HG03280 (cell line): ENCODE results near the gene FBLIM1.

ENCODE experiments used
- ATAC-seq: cut with Tn5 transposase; IDR thresholded peaks from one replicate; pipeline ENCODE4 v1.9.1; 2021; ENCODE audit warnings: mild to moderate bottlenecking, moderate library complexity; ENCODE audit not compliant: unreplicated experiment

Gene FBLIM1, protein sequence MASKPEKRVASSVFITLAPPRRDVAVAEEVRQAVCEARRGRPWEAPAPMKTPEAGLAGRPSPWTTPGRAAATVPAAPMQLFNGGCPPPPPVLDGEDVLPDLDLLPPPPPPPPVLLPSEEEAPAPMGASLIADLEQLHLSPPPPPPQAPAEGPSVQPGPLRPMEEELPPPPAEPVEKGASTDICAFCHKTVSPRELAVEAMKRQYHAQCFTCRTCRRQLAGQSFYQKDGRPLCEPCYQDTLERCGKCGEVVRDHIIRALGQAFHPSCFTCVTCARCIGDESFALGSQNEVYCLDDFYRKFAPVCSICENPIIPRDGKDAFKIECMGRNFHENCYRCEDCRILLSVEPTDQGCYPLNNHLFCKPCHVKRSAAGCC

DNA sequence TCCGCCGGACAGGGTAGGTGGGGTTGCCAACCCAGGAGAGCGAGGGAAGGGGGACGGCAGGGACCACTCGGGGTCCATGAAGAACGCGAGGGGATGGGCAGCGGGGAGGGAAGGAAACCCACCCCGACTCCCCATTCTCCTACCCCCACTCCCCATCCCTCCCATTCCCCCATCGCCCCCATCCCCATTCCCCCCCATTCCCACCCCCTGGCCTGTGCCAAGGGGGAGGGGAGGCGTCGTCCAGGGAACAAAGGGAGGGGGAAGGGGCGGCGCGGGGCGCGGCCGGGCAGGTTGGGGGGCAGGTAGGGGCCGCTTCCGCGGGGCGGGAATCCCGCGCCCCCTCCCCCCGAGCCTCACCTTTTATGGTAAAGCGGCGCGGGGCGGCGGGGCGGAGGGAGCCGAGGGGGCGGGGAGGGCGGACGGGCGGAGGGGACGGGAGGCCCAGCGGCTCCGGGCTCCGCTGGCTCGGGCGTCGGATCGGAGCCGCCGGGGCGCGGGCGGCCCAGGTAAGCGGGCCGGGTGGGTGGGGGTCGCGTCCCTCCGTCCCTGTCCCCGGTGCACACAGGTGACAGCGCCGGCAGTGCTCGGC lies at the start of gene FBLIM1:
TSS of gene FBLIM1 (plus strand) at position 453 of the 589 bp plus-strand sequence. CDS start 6,189 bp downstream, outside the sequence.
- ATAC-seq, result no peak

DNA sequence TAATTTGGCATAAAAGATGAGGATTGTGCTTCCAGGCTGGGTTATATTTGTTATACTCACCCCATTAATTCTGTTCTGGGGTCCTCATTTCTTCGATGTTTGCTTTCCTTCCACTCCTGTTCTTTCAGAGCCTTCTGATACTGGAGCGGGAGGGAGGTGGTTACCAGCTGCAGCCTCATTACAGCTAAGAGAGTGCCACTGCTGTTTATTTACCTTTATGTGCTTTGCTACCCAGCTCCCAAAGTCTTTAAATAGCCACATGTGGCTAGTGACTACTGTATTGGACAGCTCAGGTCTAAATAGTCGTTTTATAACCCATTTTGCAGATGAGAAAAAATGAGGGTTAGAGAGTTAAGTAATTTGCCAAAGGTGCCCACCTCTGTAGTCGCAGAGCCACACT lies 49.4 kb upstream of the FBLIM1 start:
- ATAC-seq, result no peak

DNA sequence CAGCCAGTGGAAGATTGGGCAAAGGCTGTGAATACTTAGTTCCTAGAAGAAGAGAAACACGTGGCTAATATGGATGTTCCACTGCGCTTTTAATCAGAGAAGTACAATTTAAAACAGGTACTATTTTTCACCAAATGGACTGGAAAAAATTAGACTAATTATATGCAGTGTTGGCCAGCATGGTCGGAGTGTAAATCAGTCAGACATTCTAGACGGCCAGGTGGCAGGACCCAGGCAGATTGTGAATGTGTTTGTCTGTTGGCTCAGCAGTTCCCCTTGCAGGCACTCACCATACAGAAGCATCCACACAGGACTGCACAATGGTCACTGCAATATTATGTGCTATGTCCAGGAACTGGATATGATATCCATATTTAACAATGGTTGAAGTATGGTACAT lies 46.4 kb upstream of the FBLIM1 start:
- ATAC-seq, result no peak

DNA sequence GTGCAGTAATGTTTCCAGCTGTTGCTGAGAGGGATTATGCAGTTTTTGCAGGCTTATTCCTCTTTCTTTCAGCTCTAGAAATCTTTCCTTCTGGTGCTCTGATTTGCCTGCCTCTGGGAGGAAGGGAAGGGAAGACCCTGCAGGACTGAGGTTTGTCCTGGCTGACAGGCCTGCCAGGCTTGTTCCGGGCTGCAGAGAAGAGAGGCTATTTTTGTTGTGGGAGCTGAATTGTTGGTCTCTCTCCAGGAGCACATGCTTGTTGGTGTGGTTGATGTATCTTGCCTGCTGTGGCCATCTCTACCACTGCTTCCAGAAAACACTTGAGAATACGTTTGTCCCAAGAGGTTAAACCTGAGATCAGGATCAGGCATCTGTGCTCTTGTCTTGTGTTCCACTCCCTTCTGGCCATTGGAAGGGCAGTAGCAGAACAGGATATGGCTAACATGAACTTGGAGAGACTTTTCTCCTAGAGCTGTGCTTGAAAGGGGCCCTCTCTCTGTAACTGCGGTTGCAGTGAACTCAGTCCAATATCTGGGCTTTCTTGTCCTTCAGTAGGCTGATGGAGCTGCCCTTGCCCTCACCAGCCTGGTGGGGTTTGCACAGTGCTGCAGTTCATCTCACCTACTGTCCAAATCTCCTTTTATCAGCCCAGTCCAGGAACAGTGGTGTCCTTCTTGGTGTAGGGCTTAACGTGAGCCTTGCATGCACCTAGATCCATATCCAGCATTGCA lies 44.0 kb upstream of the FBLIM1 start:
- ATAC-seq, result no peak

DNA sequence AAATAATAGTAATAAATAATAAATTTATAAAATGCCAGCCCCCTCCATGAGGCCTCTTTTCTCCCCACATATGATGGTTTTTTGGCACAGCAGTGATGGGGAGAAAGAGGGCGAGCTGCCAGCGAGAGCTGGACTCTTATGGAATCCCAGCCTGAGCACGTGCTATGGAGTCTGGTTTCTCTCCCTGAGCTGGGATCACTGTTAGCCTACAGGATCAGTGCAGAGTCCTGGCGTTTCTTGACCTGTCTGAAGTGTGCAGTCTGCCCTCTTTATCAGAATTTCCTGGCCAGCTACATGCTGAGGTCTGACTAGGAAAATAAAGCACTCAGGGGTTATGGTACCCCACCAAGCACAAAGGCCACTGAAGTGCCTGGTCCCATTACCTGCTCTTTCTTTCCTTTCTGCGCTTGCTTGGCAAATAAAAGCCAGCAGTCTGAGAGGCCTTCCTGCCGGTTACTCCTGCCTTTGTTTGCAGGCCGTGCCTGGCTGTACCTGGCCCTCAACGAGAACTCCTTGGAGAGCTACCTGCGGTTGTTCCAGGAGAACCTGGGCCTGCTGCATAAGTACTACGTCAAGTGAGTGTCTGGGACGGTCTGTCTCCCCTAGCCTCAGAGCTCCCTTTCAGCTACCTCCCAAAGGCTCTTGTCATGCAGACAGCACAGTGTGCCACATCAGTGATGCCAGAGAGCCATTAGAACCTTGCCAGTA lies 41.0 kb upstream of the FBLIM1 start:
- ATAC-seq, result no peak

DNA sequence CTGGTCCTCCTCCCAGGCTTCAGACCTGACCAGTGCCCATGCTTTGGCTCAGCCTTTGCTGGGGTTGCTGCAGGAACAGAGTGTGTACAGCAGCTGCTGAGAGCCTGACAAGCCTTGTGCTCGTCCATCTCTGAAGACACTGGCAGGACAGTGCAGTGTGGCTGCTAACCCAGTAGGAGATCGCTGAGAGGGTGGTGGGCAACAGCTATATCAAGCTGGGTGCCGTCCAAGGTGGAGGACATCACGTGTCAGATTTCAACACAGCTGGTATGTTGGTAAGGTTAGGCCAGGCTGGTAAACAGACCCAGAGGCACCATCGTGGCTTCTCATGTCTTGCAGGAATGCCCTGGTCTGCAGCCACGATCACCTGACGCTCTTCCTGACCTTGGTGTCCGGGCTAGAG lies 40.4 kb upstream of the FBLIM1 start:
- ATAC-seq, result no peak

DNA sequence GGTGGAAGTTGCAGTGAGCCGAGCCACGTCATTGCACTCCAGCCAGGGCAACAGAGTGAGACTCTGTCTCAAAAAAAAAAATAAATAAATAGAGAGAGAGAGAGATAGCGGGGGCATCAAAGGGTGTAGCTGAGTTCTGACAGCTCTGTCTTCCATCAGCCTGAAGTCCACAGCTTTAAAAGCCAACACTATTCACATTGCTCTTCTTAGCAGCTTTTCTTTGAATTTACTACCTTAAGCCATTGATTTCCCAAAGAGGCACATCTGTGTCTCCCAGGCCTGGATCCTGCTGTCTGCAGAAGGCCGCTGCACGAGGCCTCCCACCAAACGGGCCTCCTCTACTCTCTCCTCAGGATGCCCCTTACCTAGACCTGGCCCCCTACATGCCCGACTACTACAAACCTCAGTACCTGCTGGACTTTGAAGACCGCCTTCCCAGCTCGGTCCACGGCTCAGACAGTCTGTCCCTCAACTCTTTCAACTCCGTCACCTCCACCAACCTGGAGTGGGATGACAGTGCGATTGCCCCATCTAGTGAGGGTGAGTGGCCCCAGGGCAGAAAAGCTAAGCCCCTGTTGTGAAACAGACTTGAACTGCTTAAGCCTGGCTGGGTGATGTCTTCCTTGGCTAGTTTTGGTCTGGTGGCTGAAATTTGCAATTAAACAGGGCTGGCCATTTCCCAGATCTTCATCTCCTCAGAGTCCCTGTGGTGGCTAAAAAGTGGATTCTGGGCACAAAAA lies 39.0 kb upstream of the FBLIM1 start:
- ATAC-seq, result no peak

DNA sequence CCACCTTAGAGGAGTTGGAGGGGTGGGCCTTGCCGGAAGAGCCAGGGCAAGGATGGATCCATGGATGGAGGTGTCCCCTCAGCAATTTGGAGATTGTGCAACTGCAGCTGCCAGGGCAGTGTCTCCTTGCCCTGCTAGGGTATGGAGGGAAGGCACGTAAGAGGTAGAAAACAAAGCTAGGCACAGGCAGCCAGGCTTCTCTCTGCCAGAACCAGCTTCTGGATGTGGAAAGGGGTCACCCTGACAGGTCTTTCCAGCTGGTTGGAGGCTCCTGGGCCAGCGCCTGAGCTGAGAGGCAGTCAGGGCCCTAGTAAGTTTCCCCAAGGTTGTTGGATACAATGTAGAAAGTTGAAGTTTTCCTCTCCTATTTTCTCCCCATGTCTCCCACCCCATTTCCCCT lies 37.7 kb upstream of the FBLIM1 start:
- no peak for ATAC-seq

DNA sequence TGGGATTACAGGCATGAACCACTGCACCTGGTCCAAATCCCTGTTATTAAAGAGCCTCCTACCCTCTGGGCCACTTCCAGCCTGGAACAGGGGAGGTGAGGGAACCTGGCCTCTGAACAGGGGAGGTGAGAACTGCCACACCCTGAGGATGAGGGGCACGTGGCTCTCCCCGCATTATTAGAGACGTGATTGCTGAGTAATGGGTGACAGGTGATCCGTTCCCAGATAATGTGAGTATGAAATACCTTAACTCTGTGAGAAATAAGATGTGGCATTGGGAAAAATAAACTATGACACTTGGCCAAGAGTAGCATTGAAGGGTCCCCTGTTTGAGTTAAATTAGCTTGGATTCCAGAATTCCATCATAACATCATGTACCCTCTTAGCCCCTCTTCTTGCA lies 36.2 kb upstream of the FBLIM1 start:
- ATAC-seq, result no peak

DNA sequence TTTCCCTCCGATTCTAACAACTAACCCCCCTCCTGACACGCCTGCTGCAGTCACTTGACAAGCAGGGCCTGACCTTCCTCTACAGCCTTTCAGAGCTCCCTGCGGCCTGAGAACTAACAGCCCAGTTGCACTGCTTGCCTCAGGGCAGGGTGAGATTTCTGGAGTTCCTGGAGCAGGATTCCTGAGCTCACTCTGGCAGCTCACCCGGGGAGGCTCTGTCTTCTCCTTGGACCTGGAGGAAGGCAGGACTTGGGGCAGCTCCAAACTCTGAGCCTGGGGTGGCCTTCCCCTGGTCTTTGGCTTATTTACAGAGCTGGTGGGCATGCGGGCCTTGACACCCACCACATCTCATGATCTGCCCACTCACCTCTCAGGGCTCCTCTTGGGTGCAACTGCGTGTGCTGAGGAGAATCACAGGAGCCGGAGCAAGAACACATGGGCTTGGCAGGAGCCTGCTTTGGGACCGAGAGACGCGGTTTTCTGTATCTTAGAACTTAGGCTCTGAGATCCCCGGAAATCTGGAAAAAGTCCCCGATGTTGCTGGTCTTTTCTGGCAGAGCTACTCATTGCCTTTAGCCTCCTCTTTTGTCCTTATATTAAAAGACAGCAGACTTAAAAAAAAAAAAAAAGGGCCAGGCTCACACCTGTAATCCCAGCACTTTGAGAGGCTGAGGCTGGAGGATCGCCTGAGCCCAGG lies 35.6 kb upstream of the FBLIM1 start:
- ATAC-seq, result no peak

DNA sequence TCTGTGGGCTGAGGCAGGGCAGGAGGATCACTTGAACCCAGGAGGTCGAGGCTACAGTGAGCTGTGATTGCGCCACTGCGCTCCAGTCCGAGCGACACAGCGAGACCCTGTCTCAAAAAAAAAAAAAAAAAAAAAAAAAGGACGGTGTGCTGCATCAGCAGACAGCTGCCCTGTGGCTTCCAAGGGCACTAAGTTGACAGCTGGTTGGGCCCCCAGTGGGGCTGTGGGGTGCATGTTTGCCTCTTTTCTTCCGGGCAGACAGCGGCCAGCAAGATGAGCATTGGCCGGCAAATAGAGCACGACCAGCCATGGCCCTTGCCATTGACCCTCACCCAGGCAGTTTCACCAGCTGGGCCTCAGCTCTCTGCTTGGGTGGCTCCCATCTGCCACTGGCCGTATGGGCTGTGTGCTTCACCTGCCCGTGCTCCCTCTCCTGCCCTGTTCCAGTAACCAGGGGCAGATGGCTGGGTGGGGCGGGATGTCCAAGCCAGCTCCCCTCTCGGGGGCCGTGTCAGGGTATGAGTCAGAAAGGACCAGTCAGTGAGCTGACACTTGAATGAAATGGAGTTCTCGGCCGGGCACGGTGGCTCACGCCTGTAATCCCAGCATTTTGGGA lies 34.9 kb upstream of the FBLIM1 start:
- no peak for ATAC-seq

DNA sequence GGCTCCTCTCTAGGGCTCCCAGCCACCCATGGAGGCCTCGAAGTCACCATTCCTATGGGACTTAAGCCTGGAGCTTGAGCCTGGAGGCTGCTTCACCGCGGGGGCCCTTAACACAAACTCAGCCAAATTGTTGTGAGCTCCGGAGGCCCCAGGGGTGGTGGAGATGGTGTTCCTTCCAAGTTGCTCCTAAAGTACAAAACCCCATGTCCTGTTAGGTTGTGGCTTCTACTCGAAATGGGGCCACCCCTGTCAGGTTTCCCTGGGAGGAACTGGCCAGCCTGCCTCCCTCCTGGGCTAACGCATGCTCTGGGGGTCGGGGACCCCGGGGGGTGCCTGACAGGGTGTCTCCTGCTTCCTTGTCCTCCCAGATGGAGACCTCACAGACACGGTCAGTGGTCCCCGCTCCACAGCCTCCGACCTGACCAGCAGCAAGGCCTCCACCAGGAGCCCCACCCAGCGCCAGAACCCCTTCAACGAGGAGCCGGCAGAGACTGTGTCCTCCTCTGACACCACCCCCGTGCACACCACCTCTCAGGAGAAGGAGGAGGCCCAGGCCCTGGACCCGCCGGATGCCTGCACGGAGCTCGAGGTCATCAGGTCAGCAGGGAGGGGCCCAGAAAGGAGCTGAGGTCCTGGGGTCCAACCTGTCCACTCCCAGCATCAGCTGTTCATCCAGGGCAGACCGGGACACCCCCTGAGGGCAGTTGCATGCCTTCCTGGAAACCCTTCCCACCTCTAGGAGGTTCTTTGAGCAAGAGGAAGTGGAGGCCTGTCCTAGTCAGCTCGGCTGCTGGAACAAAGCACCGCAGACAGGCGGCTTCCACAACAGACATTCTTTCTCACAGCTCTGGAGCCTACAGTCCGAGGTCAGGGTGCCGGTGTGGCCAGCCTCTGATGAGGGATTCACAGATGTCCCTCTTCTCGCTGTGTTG lies 33.4 kb upstream of the FBLIM1 start:
- no peak for ATAC-seq

DNA sequence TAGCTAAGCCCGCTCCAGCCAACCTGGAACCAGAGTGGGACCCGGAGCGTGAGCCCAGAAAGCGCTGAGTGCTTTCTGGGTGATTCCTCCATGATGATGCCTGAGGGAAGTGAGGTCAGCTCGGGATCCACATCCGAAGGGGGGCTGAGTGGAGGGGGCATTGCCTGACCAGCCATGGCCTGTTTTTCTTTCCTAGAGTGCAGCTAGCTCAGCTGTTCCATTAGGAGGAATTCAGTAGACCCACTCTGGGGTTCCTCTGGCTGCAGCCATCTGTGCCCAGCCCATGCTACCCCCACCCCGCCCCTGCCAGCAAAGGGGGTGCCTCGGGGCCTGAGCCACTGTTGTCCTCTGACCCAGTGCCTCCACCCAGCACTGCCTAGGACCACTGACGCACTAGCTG lies 32.1 kb upstream of the FBLIM1 start:
- ATAC-seq, result no peak

DNA sequence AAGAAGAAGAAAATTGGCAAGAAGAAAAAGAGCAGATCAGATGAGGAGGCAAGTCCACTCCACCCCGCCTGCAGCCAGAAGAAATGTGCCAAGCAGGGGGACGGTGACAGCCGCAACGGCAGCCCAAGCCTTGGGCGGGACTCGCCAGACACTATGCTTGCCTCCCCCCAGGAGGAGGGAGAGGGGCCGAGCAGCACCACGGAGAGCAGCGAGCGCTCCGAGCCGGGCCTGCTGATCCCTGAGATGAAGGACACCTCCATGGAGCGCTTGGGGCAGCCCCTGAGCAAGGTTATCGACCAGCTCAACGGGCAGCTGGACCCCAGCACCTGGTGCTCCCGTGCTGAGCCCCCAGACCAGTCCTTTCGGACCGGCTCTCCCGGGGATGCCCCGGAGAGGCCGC lies 31.6 kb upstream of the FBLIM1 start:
- ATAC-seq, result no peak

DNA sequence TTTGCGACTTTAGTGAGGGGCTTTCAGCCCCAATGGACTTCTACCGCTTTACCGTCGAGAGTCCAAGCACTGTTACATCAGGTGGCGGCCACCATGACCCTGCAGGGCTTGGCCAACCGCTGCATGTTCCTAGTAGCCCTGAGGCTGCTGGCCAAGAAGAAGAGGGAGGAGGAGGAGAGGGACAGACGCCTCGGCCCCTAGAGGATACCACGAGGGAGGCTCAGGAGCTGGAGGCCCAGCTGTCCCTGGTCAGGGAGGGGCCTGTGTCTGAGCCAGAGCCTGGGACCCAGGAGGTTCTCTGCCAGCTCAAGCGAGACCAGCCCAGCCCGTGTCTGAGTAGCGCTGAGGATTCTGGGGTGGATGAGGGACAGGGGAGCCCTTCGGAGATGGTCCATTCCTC lies 31.2 kb upstream of the FBLIM1 start:
- no peak for ATAC-seq

DNA sequence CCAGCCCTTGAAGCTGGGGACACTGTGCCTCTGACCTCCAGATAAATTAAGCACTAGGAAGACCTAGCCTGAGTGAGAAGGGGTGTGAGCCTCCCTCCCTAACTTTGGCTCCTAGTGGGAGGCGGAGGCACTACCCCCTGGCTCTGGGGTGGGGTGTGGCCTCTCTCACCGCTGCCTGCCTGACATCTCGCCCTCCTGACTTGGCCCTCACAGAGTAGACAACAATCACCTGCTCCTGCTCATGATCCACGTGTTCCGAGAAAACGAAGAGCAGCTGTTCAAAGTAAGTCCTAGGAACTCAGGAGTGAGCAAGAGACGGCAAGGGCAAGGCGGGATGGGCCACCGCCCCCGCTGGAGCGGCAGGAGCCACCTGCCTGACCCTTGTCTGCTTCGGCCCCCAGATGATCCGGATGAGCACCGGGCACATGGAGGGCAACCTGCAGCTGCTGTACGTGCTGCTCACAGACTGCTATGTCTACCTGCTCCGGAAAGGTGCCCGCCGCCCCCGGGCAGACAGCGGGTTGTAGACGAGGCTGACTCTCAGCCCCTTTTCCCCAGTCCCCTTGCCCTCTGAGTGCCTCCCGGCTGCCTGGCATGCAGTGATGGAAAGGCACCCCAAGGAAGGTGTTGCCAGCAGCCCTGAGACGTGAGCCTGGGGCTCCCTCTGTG lies 30.6 kb upstream of the FBLIM1 start:
- ATAC-seq, result no peak

DNA sequence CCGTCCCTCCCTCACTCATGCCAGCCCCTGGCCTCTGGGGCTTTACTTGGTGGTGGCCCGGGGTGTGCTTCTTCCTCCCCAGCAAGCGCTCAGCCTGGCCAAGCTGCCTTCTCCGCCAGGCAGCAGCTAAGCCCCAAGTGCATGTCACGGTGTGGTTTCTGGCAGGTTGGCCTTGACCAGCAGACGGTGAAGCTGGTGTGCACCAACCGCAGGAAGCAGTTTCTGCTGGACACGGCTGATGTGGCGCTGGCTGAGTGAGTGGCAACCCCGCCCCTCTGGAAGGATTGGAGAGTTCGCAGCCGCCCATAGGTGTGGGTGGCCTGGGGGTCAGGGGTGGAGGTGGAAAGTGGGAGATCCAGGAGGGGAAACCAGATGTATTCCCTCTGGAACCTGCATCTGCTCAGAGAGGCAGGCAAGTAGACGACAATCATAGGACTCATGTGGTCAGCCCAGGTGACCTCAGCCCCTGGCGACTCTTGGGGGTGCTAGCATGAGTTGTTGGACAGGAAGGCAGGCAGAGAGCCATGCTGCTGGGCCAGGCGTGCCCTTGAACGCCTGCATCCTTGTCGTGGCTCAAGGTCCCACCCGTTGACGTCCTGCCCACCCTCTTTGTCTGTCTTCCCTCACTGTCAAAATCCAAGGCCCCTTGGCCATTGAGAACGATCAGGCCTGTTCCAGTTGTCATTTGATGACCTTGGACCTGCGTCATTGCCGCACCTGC lies 29.5 kb upstream of the FBLIM1 start:
- ATAC-seq, result no peak
